OCI-LY3 (cell line): ENCODE measurements around the gene ADGRG1.

Source experiments
- H2AFZ ChIP-seq: fragments of 200-600, 300-600 bp; shearing (Covaris generic); 2 replicates; pipeline ENCODE4 v1.6.0; 2014; ENCODE audit warnings: antibody characterized with exemption, low read depth, low read length
- H3K27ac ChIP-seq: fragments of 200-600, 300-600 bp; sonication (generic); 2 replicates; pipeline ENCODE4 v1.5.1; 2014; ENCODE audit warnings: mild to moderate bottlenecking, low read length, moderate library complexity, mixed read lengths
- H3K27me3 ChIP-seq: fragments of 200-600, 300-600 bp; sonication (generic); 2 replicates; pipeline ENCODE4 v1.6.1; 2014; ENCODE audit warnings: low read depth, low read length, mixed read lengths
- H3K36me3 ChIP-seq: fragments of 200-600, 300-600 bp; sonication (generic); replicated peaks from 2 replicates; pipeline ENCODE3; 2014; ENCODE audit warnings: low read depth, low read length, mixed read lengths
- H3K4me1 ChIP-seq: fragments of 300-600, 200-600 bp; sonication (generic); 2 replicates; pipeline ENCODE4 v1.6.1; 2014; ENCODE audit warnings: low read length, mixed read lengths
- H3K4me2 ChIP-seq: fragments of 200-600, 300-600 bp; sonication (generic); 2 replicates; pipeline ENCODE4 v1.6.1; 2014; ENCODE audit warnings: low read length, mixed read lengths
- H3K4me3 ChIP-seq: fragments of 300-600, 200-600 bp; sonication (generic); 2 replicates; pipeline ENCODE4 v1.5.1; 2014; ENCODE audit warnings: antibody characterized with exemption, mild to moderate bottlenecking, low read length, moderate library complexity
- H3K79me2 ChIP-seq: fragments of 300-600, 200-600 bp; shearing (Covaris generic); 2 replicates; pipeline ENCODE4 v1.6.1; 2014; ENCODE audit warnings: mild to moderate bottlenecking, low read length, mixed read lengths
- H3K9ac ChIP-seq: fragments of 300-600, 200-600 bp; shearing (Covaris generic); 2 replicates; pipeline ENCODE4 v1.6.0; 2014; ENCODE audit warnings: mild to moderate bottlenecking, low read length, moderate library complexity
- H3K9me3 ChIP-seq: fragments of 200-600, 300-600 bp; shearing (Covaris generic); 2 replicates; pipeline ENCODE4 v1.6.1; 2014; ENCODE audit warnings: low read length, mixed read lengths; ENCODE audit not compliant: insufficient read depth
- H4K20me1 ChIP-seq: fragments of 200-600, 300-600 bp; sonication (generic); 2 replicates; pipeline ENCODE4 v1.6.1; 2016; ENCODE audit warnings: low read length, mixed read lengths; ENCODE audit not compliant: insufficient read depth
- EZH2phosphoT487 ChIP-seq: fragments of 200-600 bp; shearing (Covaris generic); IDR thresholded peaks from 2 replicates; pipeline ENCODE4 v1.6.1; 2018; ENCODE audit warnings: antibody characterized with exemption, mixed run types, low read depth
- TF ChIP-seq, protein P1 (sequence below): fragments of 200-600, 300-600 bp; sonication (generic); IDR thresholded peaks from 2 replicates; pipeline ENCODE4 v1.5.1; 2014; ENCODE audit warnings: antibody characterized with exemption, low read length, low read depth

Gene ADGRG1

DNA sequence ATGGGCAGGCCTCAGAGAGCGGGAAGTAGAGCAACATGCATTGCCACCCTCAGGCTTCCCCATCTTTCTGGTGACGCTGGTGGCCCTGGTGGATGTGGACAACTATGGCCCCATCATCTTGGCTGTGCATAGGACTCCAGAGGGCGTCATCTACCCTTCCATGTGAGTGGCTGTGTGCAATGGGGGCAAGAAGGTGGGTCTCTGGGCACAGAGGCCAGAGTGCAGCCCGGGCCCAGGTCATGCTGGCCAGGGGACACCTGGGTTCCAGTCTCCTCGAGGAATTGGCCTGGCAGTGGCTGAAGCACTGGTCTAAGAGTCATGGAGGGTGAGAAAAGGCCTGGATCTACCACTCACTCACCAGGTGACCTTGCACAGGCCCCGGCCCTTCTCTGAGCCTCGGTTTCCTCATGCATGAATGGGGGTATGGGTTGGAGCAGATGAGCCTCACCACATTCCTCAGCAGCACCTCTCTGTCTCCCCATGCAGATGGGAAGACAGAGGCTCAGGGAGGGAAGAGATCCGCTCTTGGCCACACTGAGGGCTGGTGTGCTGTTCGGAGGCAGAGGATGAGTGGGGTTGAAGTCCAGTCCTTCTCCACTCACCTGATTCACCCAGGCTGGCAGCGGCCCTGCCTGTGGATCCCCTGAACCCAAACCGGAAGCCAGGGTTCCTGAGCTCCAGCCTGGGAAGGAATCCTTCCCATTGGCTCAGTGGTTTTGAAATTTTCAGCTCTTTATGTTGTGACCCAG is 32.5 kb downstream of the ADGRG1 start:
- no peak overlapping the region for H3K9ac ChIP-seq
- H3K9me3 ChIP-seq = no peaks in the 10 kb centered on the region
- H3K27ac ChIP-seq = no peak overlapping the region
- no peaks in the 10 kb centered on the region for H3K36me3 ChIP-seq
- TF ChIP-seq EZH2phosphoT487 = no peak
- TF ChIP-seq, protein P1, sequence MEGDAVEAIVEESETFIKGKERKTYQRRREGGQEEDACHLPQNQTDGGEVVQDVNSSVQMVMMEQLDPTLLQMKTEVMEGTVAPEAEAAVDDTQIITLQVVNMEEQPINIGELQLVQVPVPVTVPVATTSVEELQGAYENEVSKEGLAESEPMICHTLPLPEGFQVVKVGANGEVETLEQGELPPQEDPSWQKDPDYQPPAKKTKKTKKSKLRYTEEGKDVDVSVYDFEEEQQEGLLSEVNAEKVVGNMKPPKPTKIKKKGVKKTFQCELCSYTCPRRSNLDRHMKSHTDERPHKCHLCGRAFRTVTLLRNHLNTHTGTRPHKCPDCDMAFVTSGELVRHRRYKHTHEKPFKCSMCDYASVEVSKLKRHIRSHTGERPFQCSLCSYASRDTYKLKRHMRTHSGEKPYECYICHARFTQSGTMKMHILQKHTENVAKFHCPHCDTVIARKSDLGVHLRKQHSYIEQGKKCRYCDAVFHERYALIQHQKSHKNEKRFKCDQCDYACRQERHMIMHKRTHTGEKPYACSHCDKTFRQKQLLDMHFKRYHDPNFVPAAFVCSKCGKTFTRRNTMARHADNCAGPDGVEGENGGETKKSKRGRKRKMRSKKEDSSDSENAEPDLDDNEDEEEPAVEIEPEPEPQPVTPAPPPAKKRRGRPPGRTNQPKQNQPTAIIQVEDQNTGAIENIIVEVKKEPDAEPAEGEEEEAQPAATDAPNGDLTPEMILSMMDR = 0 out of 2 replicates have a peak, but pooled peaks have one; percentile 11
- H4K20me1 ChIP-seq = 0 out of 2 replicates have a peak, but pooled peaks cover 4% of the 10 kb centered on the region
- no peaks in the 10 kb centered on the region for H3K4me1 ChIP-seq
- no peak overlapping the region for H2AFZ ChIP-seq
- no peak overlapping the region for H3K4me2 ChIP-seq
- H3K79me2 ChIP-seq = no peaks in the 10 kb centered on the region
- H3K4me3 ChIP-seq = no peak overlapping the region
- H3K27me3 ChIP-seq = peaks cover 24% of the 10 kb centered on the region

DNA sequence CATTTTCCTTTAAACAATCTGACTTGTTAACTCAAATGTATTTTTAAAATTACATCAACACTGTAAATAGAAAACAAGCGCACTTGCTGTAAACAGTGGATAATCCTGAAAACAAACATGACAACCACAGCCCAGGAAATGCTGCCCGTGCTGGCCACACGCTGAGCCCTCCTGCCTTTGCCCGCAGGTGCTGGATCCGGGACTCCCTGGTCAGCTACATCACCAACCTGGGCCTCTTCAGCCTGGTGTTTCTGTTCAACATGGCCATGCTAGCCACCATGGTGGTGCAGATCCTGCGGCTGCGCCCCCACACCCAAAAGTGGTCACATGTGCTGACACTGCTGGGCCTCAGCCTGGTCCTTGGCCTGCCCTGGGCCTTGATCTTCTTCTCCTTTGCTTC is 33.1 kb downstream of the ADGRG1 start:
- H4K20me1 ChIP-seq = 0 out of 2 replicates have a peak, but pooled peaks cover 4% of the 10 kb centered on the region
- no peaks in the 10 kb centered on the region for H3K4me1 ChIP-seq
- no peaks in the 10 kb centered on the region for H3K36me3 ChIP-seq
- H3K27me3 ChIP-seq = peaks cover 20% of the 10 kb centered on the region
- no peak overlapping the region for H3K4me2 ChIP-seq
- no peak overlapping the region for H3K27ac ChIP-seq
- no peaks in the 10 kb centered on the region for H3K79me2 ChIP-seq
- H3K9ac ChIP-seq = no peak overlapping the region
- no peak overlapping the region for H2AFZ ChIP-seq
- H3K9me3 ChIP-seq = no peaks in the 10 kb centered on the region
- no peak for TF ChIP-seq EZH2phosphoT487
- TF ChIP-seq, protein P1 = no peak
- no peak overlapping the region for H3K4me3 ChIP-seq

DNA sequence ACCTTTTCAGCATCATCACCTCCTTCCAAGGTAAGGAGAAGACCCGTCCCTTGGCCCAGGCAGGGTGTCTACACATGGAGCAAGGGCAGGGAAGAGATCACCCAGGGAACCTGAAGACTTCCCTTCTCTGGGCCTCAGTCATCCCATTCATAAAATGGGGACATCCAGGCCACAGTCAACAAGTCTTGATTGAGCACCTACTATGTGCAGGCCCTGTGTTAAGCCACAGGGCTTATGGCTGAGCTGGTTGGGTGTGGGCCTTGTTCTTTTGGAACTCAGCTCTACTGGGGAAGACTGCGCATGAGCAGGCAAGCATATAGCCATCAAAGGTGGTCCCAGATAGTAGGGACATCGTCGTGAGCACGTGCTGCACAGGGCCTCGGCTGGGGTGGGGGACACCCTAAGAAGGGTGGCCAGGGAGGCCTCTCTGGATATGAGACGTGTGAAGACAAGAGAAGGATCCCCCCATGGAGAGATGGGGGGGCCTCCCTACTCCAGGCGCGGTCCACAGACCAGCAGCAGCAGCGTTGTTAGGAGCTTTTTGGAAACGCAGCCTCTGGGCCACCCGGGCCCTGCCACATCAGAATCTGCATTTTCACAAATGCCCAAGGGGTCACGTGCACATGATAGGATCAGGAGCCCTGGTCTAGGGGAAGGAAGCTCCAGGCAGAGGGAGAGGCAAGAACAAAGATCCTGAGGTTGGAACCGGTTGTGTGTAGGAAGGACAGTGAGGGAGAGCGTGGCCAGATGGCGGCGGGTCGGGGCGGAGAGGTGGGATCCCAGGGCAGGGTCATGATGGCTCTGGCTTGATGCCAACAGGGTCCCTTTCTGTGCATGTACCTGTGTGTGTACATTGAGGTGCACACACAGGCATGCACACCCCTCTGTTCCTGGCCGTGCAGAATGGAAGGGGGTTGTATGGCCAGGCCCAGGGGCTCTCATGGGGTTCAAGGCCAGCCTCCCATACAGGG is 33.8 kb downstream of the ADGRG1 start:
- Histone ChIP-seq H3K27ac (no peak overlapping the region), H4K20me1 (0 out of 2 replicates have a peak, but pooled peaks cover 4% of the 10 kb centered on the region)
- TF ChIP-seq, protein P1 = no peak
- TF ChIP-seq EZH2phosphoT487 = no peak

DNA sequence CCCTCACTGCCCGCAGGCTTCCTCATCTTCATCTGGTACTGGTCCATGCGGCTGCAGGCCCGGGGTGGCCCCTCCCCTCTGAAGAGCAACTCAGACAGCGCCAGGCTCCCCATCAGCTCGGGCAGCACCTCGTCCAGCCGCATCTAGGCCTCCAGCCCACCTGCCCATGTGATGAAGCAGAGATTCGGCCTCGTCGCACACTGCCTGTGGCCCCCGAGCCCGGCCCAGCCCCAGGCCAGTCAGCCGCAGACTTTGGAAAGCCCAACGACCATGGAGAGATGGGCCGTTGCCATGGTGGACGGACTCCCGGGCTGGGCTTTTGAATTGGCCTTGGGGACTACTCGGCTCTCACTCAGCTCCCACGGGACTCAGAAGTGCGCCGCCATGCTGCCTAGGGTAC is 35.0 kb downstream of the ADGRG1 start:
- H3K4me3 ChIP-seq = no peak overlapping the region
- no peaks in the 10 kb centered on the region for H3K79me2 ChIP-seq
- no peak overlapping the region for H2AFZ ChIP-seq
- peaks cover 7% of the 10 kb centered on the region for H3K27me3 ChIP-seq
- no peak overlapping the region for H3K27ac ChIP-seq
- no peak overlapping the region for H3K4me2 ChIP-seq
- H4K20me1 ChIP-seq = 0 out of 2 replicates have a peak, but pooled peaks cover 4% of the 10 kb centered on the region
- TF ChIP-seq EZH2phosphoT487 = no peak
- TF ChIP-seq, protein P1 = no peak
- no peaks in the 10 kb centered on the region for H3K4me1 ChIP-seq
- no peaks in the 10 kb centered on the region for H3K9me3 ChIP-seq
- H3K9ac ChIP-seq = no peak overlapping the region
- no peaks in the 10 kb centered on the region for H3K36me3 ChIP-seq

More for the DNA sequence above, 33.8 kb downstream of the ADGRG1 start:
- no peak overlapping the region for H3K4me2 ChIP-seq
- no peak overlapping the region for H3K4me3 ChIP-seq
- H3K36me3 ChIP-seq = no peaks in the 10 kb centered on the region
- no peak overlapping the region for H3K9ac ChIP-seq
- H2AFZ ChIP-seq = no peak overlapping the region
- no peaks in the 10 kb centered on the region for H3K4me1 ChIP-seq
- no peaks in the 10 kb centered on the region for H3K9me3 ChIP-seq
- H3K27me3 ChIP-seq = peaks cover 13% of the 10 kb centered on the region
- H3K79me2 ChIP-seq = no peaks in the 10 kb centered on the region
